Fibroblast of lung (primary cell): Measurements from ENCODE around the gene CDH4.

Experiments used
- EZH2 ChIP-seq: IDR thresholded peaks from 2 replicates; pipeline ENCODE4 v1.5.1; 2012; ENCODE audit warnings: low read length, control low read depth, mild to moderate bottlenecking; ENCODE audit errors: missing control alignments
- TF ChIP-seq, protein P1 (sequence below), 2 donors: IDR thresholded peaks in 1 of 2; conservative IDR thresholded peaks in 1 of 2; 1 replicate in 1 of 2; 2 replicates in 1 of 2; pipeline ENCODE4 v1.5.1; 2011 to 2012; ENCODE audit warnings: low read length in 2 of 2, control low read depth in 1 of 2, inconsistent platforms in 1 of 2, low read depth in 1 of 2, mild to moderate bottlenecking in 1 of 2

DNA sequence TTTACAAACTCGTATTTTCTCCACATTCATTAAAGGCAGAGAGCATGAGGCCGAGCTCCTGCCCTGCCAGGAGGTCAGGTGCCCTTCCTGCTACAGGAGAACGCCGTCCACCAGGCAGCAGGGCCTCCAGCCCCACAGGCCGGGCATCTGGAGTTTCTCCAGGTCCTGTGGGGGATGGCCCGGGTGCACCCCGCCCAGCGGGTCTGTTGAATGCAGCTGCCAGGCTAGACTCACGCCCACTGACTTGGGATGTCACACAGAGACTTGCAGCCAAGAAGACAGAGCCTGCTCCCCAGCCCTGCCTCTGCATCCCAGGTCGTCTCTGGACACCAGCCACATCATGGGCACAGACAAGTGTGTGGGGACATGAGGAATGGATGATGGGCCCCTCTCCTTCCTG is 376.4 kb downstream of the CDH4 start:
- TF ChIP-seq, protein P1, sequence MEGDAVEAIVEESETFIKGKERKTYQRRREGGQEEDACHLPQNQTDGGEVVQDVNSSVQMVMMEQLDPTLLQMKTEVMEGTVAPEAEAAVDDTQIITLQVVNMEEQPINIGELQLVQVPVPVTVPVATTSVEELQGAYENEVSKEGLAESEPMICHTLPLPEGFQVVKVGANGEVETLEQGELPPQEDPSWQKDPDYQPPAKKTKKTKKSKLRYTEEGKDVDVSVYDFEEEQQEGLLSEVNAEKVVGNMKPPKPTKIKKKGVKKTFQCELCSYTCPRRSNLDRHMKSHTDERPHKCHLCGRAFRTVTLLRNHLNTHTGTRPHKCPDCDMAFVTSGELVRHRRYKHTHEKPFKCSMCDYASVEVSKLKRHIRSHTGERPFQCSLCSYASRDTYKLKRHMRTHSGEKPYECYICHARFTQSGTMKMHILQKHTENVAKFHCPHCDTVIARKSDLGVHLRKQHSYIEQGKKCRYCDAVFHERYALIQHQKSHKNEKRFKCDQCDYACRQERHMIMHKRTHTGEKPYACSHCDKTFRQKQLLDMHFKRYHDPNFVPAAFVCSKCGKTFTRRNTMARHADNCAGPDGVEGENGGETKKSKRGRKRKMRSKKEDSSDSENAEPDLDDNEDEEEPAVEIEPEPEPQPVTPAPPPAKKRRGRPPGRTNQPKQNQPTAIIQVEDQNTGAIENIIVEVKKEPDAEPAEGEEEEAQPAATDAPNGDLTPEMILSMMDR (conservative IDR thresholded peaks at IDR 0.05 in 1 of 2, IDR thresholded peaks at IDR 0.05 in 1 of 2; ENCODE audit: low read depth in 1 of 2, low read length in 2 of 2), result no peak
- TF ChIP-seq EZH2, result no peak
